Measurements from ENCODE around the gene TSPAN9.

DNA sequence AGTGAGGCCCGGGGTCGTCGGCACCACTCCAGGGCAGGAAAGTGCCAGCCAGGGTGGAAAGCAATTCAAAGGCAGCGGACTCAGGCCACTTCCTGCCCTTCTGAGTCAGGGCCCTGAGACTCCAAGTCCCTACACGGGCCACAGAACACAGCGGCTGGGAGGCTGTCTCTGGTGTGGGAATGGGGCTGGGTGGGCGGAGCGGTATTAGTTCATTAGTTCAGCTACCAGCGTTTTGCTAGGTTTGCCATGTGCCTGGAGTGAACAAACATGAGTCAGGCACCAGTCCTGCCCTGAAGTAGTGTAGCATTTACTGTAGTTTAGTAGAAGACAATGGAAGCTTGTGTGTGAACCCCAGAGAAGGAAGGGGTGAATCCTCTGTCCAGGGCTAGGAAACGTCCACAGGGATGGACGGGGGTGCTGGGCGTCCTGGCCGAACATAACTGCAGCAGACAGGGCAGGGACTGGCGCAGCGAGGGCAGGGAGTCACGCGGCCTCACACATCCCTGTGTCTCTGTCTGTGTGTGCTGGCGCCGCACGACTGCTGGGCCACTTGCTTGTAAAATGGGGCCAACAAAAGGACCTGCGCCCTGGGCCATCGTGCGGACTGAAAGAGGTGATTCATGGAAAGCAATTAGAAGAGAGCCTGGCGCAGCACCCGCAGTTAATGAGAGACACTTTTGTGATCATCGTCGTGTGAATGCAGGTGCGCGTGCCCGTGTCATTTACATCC lies 227.4 kb downstream of the TSPAN9 start:
- TF ChIP-seq, protein P1, sequence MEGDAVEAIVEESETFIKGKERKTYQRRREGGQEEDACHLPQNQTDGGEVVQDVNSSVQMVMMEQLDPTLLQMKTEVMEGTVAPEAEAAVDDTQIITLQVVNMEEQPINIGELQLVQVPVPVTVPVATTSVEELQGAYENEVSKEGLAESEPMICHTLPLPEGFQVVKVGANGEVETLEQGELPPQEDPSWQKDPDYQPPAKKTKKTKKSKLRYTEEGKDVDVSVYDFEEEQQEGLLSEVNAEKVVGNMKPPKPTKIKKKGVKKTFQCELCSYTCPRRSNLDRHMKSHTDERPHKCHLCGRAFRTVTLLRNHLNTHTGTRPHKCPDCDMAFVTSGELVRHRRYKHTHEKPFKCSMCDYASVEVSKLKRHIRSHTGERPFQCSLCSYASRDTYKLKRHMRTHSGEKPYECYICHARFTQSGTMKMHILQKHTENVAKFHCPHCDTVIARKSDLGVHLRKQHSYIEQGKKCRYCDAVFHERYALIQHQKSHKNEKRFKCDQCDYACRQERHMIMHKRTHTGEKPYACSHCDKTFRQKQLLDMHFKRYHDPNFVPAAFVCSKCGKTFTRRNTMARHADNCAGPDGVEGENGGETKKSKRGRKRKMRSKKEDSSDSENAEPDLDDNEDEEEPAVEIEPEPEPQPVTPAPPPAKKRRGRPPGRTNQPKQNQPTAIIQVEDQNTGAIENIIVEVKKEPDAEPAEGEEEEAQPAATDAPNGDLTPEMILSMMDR (IDR thresholded peaks at IDR 0.05), result no peak
- TF ChIP-seq POLR2A (IDR thresholded peaks at IDR 0.05), result no peak

All from body of pancreas (tissue), 4 donors.